ENCODE measurements around the gene RPS29. TPM values are rescaled to one million over a fixed set of nuclear protein-coding genes. Genes with fewer than 3 reads are reported as not detected.
A peak's percentile ranks its signal among the peaks of the same experiment; 100 is the strongest.

RPS29 gene
- total and polyA plus RNA-seq, 2 of the 13 experiments (the other 11 are each of a cell fraction or from before 2014, with no cell fraction given) = 4,303 to 8,215 TPM

GRCh38 chr14:49585803-49586672, at the start of gene RPS29 (continued):
- TF ChIP-seq NR2F1 (CRISPR knock-in tag; IDR thresholded peaks at IDR 0.05) = no peak
- TF ChIP-seq FIP1L1 (IDR thresholded peaks at IDR 0.05; ENCODE audit: borderline replicate concordance, insufficient read depth, low read depth, low read length) = no peak
- TF ChIP-seq ZNF124 (CRISPR knock-in tag; IDR thresholded peaks at IDR 0.05) = 0 out of 2 replicates have a peak, but pooled peaks have one; percentile 50
- TF ChIP-seq TBX3 (IDR thresholded peaks at IDR 0.05; ENCODE audit: borderline replicate concordance) = 0 out of 2 replicates have a peak, but pooled peaks have one; percentile 47
- TF ChIP-seq RARA (CRISPR knock-in tag; IDR thresholded peaks at IDR 0.05) = no peak
- no peak; the same call in none of the 2 replicates for TF ChIP-seq ARNT2 (CRISPR knock-in tag; IDR thresholded peaks at IDR 0.05; ENCODE audit: low read depth)
- no peak for TF ChIP-seq SRSF4 (IDR thresholded peaks at IDR 0.05; ENCODE audit: low read depth, low read length, poor library complexity, severe bottlenecking)
- no peak for TF ChIP-seq ZNF7 (CRISPR knock-in tag; IDR thresholded peaks at IDR 0.05)
- no peak for TF ChIP-seq ZNF44 (CRISPR knock-in tag; IDR thresholded peaks at IDR 0.05)
- no peak for TF ChIP-seq ZNF292 (CRISPR knock-in tag; IDR thresholded peaks at IDR 0.05; ENCODE audit: borderline replicate concordance, low read depth)
- peak; percentile 89 for TF ChIP-seq YY1 (IDR thresholded peaks at IDR 0.05; ENCODE audit: insufficient read depth, insufficient replicate concordance, low read depth, low read length)
- peak; percentile 27; the same call in 1 of the 2 replicates for TF ChIP-seq DDIT3 (CRISPR knock-in tag; IDR thresholded peaks at IDR 0.05)
- TF ChIP-seq ZFP1 (CRISPR knock-in tag; IDR thresholded peaks at IDR 0.05) = peak; percentile 92
- TF ChIP-seq ZNF629 (CRISPR knock-in tag; conservative IDR thresholded peaks at IDR 0.05) = 0 out of 2 replicates have a peak, but pooled peaks have one; percentile 6
- TF ChIP-seq SALL1 (CRISPR knock-in tag; IDR thresholded peaks at IDR 0.05) = peak; percentile 87
- peak; percentile 98 for TF ChIP-seq POLR2AphosphoS5 (IDR thresholded peaks at IDR 0.05; ENCODE audit: low read depth, low read length)
- peak; percentile 80 for TF ChIP-seq ZNF687 (CRISPR knock-in tag; IDR thresholded peaks at IDR 0.05)
- no peak for TF ChIP-seq STAT5B (CRISPR knock-in tag; IDR thresholded peaks at IDR 0.05)
- TF ChIP-seq CEBPG (CRISPR knock-in tag; IDR thresholded peaks at IDR 0.05) = peak; percentile 40; the same call in 1 of the 2 replicates
- peak; percentile 40; the same call in 1 of the 2 replicates for TF ChIP-seq SIX1 (CRISPR knock-in tag; IDR thresholded peaks at IDR 0.05; ENCODE audit: borderline replicate concordance)
- TF ChIP-seq TFAP4 (IDR thresholded peaks at IDR 0.05; ENCODE audit: borderline replicate concordance, low read depth) = no peak
- peak; percentile 98 for TF ChIP-seq DMAP1 (CRISPR knock-in tag; IDR thresholded peaks at IDR 0.05)
- TF ChIP-seq ZNF207 (IDR thresholded peaks at IDR 0.05; ENCODE audit: borderline replicate concordance) = no peak
- TF ChIP-seq NFATC3 (CRISPR knock-in tag; IDR thresholded peaks at IDR 0.05) = no peak
- no peak for TF ChIP-seq ZNF780A (CRISPR knock-in tag; IDR thresholded peaks at IDR 0.05)
- TF ChIP-seq SMC3 (IDR thresholded peaks at IDR 0.05; ENCODE audit: low read length) = no peak
